ENCODE data around the gene IL18. TPM values are rescaled to one million over a fixed set of nuclear protein-coding genes. Genes with fewer than 3 reads are reported as not detected.
"Not testable (repeated sequence)": the region's sequence is repeated elsewhere in the genome, so short reads cannot be mapped to it uniquely, and the experiment has no call there.

Gene IL18
- 10.3 and 19.9 TPM in 2 replicates for total RNA-seq (2014; rRNA removed; shearing (Covaris generic))

DNA sequence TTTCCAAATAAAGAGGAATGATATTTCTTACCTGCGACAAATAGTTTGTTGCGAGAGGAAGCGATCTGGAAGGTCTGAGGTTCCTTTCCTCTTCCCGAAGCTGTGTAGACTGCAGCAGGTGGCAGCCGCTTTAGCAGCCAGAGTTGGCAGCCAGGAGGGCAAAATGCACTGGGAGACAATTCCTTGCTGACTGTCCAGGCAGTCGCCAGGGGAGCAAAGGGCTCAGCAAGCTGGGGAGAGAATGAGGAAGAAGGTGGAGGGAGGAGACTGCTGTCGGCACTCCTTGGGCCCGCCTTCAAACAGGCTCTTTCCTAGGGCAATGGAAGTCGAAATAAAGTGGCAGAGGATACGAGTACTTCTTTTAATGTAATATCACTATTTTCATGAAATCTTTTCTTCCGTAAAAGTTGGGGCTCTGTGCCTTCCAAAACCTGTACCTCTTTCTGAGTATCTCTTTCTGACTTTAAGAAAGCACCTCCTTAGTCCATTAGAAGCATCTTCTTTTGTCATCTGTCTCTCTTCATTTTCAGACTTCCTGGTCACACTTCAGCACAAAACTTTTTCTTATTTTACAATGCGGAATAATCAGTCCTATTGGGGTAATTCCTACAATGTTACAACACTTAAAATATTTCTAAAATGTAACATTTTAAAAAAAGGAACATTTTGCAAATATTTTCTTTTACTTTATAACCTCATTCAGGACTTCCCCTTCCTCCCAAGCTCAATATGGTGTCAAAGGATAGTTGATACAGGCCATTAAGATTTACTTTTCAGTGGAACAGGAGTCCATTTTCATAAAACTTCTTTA, at the start of gene IL18:
IL18 (minus strand) TSS at position 220 of the 811 bp plus-strand sequence. CDS start 9,041 bp downstream, outside the sequence.
- DNase-seq (ENCODE audit: low spot score) = peak; percentile 50

GRCh38 chr11:112212710-112213109, 48.8 kb upstream of the IL18 start:
- no peak for DNase-seq (ENCODE audit: low spot score)

GRCh38 chr11:112212290-112212689, 48.4 kb upstream of the IL18 start:
- no peak for DNase-seq (ENCODE audit: low spot score)

- no peak for DNase-seq (ENCODE audit: low spot score)
Measured at GRCh38 chr11:112211536-112211935, 47.6 kb upstream of the IL18 start.

GRCh38 chr11:112210890-112211289, 47.0 kb upstream of the IL18 start:
- DNase-seq (ENCODE audit: low spot score) = no peak

DNA sequence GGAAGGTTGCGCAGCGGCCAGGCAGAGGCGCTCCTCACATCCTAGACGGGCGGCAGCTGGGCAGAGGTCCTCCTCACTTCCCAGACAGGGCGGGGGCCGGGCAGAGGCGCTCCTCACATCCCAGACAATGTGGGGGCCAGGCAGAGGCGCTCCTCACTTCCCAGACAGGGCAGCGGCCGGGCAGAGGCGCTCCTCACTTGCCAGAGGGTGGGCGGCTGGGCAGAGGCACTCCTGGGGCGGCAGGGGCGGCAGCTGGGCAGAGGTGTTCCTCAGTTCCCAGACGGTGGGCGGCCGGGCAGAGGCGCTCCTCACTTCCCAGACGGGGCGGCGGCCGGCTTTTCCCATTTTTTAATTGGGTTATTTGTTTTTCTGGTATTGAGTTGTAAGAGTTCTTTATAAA, 42.2 kb upstream of the IL18 start:
- no peak for DNase-seq (ENCODE audit: low spot score)

- DNase-seq (ENCODE audit: low spot score) = no peak
Measured at GRCh38 chr11:112200252-112200651, 36.4 kb upstream of the IL18 start.

GRCh38 chr11:112199101-112199500, 35.2 kb upstream of the IL18 start:
- not testable (repeated sequence) for DNase-seq (ENCODE audit: low spot score)

DNA sequence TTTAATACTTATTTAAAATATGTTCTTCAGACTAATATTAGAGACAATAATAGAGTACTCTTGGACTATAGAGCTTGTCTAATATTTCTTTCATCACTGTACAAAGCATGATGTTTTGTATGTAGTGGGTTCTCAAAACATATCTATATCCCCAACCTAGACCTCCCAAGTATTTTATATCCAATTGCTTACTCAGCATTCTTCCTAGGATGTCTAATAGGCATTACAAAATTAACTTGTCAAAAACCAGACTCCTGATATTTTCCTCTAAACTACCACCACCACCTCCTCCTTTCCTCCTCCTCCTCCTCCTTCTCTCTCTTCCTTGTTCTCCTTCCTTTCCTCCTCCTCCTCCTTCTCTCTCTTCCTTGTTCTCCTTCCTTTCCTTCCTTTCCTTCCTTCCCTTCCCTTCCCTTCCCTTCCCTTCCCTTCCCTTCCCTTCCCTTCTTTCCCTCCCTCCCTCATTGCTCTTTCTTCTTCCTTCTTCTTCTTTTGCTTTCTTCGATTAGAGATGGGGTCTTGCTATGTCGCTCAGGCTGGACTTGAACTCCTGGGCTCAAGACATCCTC, 32.7 kb upstream of the IL18 start:
- no peak for DNase-seq (ENCODE audit: low spot score)

GRCh38 chr11:112195951-112196351, 32.1 kb upstream of the IL18 start:
- no peak for DNase-seq (ENCODE audit: low spot score)

- not testable (repeated sequence) for DNase-seq (ENCODE audit: low spot score)
Measured at GRCh38 chr11:112195113-112195512, 31.2 kb upstream of the IL18 start.

DNA sequence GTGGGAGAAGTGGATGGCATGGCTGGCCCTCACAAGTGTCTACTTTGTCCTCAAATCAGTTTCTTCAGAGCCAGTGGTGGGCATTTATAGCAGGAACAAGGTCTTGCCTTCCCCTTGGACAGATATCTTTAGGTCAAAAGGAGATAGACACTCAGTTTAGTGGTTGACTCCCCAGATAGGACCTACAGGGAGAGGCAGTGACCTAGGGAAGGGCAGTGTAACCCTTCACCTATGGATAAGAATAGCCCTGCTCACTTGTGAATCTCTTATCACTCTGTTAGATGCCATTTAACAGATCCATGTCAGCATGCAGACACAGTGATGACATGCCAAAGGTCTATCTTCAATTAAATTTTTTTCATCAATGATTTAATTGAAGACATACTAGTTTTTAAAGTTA, 22.4 kb upstream of the IL18 start:
- DNase-seq (ENCODE audit: low spot score) = no peak

- DNase-seq (ENCODE audit: low spot score) = no peak
Measured at GRCh38 chr11:112185883-112186282, 22.0 kb upstream of the IL18 start.

DNA sequence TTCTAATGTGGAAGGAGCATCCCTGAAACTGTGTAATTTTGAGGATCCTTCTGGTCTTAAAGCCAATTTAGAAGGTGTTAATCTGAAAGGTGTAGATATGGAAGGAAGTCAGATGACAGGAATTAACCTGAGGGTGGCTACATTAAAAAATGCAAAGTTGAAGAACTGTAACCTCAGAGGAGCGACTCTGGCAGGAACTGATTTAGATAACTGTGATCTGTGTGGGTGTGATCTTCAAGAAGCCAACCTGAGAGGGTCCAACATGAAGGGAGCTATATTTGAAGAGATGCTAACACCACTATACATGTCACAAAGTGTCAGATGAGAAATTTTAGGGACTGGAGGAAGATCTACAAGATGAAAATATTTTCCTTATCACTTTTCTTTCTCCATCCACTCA, 19.0 kb upstream of the IL18 start:
- DNase-seq (ENCODE audit: low spot score) = no peak

GRCh38 chr11:112179601-112180000, 15.7 kb upstream of the IL18 start:
- no peak for DNase-seq (ENCODE audit: low spot score)

- DNase-seq (ENCODE audit: low spot score) = no peak
Measured at GRCh38 chr11:112178936-112179335, 15.0 kb upstream of the IL18 start.

DNA sequence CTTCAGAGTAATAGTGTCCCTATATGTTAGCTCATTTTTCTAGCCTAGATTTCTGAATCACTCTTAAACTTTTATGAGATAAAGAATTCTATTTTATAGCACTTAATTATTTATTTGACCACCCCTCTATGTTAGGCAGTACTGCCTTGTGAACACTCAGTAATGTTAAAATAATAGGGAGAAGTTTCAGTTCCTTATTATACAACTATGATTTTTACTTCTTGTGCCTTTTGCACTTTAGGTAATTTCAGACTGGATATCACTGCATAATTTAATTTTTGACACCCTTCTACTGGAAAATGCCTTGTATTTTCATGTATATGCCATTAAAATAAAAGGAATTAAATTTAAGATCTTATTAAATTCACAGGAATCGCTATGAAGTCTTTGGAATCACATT, 14.5 kb upstream of the IL18 start:
- no peak for DNase-seq (ENCODE audit: low spot score)

- no peak for DNase-seq (ENCODE audit: low spot score)
Measured at GRCh38 chr11:112177589-112177988, 13.7 kb upstream of the IL18 start.

DNA sequence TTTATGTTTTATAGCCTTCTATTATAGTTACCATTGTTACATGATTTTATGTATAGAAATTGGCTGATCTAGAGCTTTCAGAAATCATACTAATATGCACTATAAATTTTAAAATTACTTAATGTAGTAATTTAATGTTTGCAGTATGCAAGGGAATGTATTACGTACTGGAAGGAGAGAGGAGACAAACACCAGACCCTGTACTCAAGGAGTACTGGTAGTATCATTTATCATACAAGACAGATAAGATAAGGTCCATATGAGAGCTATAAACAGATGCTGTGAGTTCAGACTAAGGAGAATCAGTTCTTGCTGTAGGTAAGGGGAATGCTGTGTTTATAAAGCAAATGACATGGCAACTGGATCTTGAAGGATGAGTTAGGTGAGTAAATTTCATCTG, 12.2 kb upstream of the IL18 start:
- DNase-seq (ENCODE audit: low spot score) = no peak

GRCh38 chr11:112175599-112175952, 11.7 kb upstream of the IL18 start:
- DNase-seq (ENCODE audit: low spot score) = no peak

GRCh38 chr11:112174789-112175598, 11.1 kb upstream of the IL18 start, which contains the start of gene BCO2:
TSS of gene BCO2 (plus strand) at chr11:112175512. CDS start at chr11:112175602, 90 bp downstream.
- peak; percentile 67 for DNase-seq (ENCODE audit: low spot score)

GRCh38 chr11:112173152-112173551, 9.3 kb upstream of the IL18 start:
- no peak for DNase-seq (ENCODE audit: low spot score)
